ENCODE results near the gene HGS.
A peak's percentile ranks its signal among the peaks of the same experiment; 100 is the strongest.

Gene HGS

DNA sequence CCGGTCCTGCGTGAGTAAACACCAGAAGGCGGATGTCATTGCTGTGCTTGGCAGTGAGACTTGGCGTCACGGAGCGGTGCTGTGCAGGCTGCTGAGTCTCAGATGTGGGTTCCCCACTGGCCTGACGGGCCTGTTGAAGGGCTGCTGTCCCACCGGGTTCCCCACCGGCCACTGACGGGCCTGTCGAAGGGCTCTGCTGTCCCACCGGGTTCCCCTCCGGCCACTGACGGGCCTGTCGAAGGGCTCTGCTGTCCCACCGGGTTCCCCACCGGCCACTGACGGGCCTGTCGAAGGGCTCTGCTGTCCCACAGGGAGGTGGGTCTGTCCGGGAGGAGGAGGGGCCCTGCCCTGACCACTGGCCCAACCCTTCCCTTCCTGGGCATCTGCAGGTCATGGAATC, 2.8 kb downstream of the HGS start:
- no peak for DNase-seq (ENCODE audit: low spot score)

DNA sequence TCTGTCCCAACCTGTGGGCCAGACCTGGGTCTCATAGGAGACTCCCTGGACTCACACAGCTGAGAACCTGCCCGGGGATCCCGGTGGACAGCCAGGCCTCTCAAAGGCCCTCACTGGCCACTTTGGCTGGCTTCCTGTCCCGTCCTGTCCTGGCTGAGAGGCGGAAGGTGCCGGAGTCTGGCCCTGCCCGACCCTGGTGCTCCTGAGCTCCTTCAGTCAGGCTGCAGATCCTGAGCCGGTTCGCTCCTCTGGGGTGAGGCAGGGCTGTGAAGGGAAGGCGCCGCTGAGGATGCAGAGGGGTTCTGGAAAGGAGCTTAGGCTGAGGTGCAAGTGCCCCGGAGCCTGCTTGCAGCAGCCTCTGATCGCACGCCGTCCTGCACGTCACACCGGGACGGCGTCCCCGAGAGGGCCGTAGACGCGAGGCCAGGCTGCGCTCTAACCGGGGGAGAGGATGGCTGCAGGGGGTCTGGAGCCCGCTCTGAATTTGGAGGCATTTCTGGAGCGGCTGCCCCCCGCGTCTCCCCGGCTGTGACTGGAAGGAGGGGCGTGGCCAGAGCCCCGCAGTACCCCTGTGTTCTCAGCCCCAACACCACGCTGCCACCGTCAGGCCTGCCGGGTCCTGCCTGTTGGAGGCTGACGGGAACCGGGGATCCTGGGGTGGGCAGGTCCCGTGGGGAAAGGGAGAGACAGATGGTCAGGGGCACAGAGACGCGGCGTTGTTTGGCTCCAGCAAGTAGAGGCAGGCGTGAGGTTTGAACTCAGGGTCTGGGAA, 4.1 kb downstream of the HGS start:
- DNase-seq (ENCODE audit: low spot score): peak; percentile 58

DNA sequence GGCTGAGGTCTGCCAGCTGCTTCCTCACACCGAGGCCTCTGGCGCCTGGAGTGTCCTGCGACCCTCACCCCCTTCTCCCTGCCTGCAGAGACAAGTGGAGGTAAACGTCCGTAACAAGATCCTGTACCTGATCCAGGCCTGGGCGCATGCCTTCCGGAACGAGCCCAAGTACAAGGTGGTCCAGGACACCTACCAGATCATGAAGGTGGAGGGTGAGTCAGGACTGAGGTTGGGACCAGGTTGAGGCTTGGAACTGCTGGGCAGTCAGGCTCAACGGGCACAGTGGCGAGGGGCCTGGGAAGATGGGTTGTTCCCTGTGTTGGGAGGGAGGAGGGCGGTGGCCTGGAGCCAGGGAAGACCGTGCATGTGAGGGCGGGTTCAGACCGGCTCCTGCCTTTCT, 4.8 kb downstream of the HGS start:
- no peak for DNase-seq (ENCODE audit: low spot score)

DNA sequence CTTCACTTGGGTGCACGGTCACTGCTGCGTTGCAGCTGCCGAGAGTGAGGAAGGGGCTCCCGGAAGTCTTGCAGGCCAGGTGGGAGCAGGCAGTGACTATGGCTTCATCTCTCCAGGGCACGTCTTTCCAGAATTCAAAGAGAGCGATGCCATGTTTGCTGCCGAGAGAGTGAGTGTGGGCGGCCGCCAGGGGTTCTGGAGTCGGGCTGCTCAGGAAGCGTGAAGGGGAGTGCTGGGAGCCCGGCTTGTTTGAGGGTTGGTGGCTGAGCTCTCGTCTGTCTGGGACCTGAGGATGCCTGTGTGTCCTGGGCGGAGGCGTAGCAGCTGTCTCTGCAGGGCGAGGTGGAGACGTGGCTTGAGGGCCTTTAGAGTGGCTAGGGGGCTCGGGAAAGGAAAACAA, 6.3 kb downstream of the HGS start:
- DNase-seq (ENCODE audit: low spot score): no peak

DNA sequence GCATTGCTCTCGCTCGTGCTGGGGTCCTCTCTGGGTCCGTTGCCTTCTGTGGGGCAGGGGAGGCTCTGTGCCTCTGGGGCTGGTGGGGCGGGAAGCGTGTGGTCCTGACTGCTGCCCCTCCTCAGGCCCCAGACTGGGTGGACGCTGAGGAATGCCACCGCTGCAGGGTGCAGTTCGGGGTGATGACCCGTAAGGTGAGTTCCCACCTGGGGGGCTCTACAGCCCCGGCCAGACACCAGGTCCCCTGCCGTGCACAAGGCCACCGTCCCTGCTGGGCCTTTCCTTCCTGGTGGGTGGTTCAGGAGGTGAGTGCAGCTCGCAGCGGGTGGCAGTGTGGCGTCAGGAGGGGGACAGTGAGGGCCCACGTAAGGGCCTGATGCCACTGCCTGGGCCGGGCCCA, 6.7 kb downstream of the HGS start:
- no peak for DNase-seq (ENCODE audit: low spot score)

DNA sequence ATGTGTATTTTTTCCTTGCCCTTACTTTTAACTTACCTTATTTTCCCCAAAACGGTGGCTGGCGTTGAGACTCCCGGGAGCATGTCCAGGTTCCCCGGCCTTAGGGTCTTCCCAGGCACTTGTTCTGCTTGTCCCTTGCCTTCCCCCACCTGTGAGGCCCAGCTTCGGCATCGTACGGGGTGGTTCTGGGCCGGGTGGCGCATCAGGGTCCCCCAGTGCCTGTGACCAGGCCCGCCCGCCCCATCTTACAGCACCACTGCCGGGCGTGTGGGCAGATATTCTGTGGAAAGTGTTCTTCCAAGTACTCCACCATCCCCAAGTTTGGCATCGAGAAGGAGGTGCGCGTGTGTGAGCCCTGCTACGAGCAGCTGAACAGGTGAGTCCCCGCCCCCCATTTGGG, 7.4 kb downstream of the HGS start:
- DNase-seq (ENCODE audit: low spot score): no peak

DNA sequence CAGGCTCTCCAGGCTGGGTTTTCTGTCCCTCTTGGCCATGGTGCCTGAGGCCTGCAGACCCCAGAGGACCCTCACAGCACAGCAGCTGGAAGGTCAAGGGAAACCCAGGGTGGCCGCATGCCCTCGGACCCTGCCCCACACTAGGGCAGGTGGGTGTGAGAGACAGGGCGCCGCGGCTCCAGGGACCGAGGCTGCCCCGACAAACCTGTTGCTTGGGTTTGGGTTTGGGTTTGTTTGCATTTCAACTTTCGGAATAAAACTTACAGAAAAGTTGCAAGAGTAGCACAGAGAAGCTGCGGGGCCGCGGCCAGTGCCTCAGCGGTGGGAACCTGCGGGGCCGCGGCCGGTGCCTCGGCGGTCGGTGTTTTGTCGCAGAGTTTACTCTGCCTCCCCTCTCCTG, 7.8 kb downstream of the HGS start:
- DNase-seq (ENCODE audit: low spot score): no peak

DNA sequence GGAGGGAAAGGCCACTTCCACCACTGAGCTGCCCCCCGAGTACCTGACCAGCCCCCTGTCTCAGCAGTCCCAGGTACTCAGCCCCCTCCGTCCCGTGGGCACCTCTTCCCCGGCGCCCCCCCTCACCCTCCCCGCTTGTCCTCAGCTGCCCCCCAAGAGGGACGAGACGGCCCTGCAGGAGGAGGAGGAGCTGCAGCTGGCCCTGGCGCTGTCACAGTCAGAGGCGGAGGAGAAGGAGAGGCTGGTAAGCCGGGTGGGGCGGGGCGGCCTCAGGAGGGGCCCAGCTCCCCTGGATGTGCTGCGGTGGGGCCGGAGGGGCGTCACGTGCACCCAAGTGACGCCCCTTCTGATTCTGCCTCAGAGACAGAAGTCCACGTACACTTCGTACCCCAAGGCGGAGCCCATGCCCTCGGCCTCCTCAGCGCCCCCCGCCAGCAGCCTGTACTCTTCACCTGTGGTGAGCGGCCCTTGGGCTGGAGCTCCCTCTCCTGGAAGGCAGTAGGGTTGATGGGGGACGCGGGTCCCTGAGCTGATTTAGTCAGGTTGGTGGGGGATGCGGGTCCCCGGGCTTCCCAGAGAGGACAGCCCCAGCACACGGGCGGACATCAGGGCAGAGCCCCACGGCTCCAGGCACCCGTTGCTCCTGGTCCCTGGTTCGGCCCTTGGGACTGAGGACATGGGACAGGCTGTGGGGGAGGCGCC, 9.8 kb downstream of the HGS start:
- DNase-seq (ENCODE audit: low spot score): peak; percentile 75

DNA sequence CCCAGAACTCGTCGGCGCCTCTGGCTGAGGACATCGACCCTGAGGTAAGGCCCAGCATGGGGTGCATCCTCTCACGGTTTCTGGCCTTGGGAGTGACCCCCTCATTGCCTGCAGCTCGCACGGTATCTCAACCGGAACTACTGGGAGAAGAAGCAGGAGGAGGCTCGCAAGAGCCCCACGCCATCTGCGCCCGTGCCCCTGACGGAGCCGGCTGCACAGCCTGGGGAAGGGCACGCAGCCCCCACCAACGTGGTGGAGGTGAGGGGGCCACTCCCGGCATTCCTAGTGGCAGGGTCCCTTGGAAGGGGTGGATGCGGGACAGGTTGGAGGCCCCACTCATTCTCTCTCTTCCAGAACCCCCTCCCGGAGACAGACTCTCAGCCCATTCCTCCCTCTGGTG, 11.0 kb downstream of the HGS start:
- DNase-seq (ENCODE audit: low spot score): no peak

DNA sequence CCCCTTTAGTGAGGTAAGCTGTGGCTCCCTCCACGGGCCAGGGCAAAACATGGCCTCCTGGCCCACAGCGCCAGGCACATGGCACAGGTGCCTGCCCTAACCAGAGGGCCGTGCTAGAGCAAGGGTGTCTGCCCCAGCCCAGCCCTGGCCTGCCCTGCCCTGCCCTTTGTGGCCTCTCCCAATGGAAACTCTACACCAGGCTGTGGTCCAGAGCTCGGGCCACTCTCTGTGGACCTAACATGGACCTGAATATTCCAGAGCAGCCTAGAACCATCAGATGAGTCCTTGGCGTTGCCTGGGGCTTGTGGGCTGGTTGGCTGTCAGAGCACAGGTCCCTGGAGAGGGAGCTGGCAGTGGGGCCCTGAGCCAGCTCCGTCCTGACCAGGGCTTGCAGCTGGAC, 11.4 kb downstream of the HGS start:
- DNase-seq (ENCODE audit: low spot score): no peak

DNA sequence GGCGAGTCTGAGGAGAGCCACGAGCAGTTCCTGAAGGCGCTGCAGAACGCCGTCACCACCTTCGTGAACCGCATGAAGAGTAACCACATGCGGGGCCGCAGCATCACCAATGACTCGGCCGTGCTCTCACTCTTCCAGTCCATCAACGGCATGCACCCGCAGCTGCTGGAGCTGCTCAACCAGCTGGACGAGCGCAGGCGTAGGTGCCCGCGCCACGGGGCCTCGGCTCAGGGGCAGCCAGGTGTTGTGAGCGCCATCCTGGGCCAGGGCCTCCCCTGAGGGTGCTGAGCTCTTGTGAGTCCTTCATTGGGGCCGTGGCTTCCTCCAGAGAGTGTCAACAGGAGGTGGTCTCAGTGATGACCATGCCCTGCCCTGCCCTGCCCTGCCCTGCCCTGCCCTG, 12.0 kb downstream of the HGS start:
- no peak for DNase-seq (ENCODE audit: low spot score)

DNA sequence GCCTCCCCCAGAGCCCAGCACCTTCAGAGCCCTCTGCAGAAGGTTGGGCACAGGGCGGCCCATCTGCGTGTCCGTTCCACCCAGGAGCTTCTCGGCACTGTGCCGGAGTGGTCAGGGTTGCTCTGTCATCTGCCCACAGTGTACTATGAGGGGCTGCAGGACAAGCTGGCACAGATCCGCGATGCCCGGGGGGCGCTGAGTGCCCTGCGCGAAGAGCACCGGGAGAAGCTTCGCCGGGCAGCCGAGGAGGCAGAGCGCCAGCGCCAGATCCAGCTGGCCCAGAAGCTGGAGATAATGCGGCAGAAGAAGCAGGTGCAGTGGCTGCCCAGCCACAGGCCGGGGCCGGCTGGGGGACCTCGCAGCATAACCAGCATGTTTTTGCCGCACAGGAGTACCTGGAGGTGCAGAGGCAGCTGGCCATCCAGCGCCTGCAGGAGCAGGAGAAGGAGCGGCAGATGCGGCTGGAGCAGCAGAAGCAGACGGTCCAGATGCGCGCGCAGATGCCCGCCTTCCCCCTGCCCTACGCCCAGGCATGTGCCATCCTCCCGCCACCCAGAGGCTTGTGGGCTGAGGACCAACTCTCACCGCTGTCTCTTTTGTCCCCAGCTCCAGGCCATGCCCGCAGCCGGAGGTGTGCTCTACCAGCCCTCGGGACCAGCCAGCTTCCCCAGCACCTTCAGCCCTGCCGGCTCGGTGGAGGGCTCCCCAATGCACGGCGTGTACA, 12.6 kb downstream of the HGS start:
- no peak for DNase-seq (ENCODE audit: low spot score)

DNA sequence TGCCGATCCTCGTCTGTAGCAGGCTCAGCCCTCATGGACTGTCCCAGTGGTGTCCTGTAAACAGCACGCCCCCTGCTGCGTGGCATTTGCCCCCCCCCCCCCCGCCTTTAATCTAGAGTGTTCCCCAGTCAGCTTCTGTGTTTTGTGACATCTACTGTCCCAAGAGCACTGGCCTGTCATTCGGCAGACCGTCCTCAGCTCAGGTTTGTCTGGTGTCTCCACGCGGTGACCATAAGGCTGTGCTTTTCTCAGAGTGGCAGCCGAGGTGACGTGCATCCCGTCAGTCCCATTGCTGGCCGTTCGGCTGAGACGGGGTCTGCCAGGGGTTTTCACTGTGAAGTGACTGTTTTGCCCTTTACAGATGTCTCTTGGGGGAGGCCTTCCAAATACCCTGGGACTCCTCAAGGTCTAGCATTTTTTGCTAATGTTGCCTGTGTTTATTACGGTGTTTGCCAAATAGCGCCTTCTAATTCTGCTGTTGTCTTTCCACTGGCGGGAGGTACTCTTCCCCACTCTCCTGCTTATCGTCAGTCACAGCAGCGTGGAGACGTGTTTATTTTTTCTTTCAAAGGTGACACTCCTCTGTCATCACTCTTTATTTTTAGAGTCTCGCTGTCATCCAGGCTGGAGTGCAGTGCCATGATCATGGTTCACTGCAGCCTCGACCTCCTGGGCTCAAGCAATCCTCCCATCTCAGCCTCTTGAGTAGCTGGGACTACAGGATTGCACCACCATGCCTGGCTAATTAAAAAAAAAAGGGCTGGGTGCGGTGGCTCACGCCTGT, 13.6 kb downstream of the HGS start:
- no peak for DNase-seq (ENCODE audit: low spot score)

DNA sequence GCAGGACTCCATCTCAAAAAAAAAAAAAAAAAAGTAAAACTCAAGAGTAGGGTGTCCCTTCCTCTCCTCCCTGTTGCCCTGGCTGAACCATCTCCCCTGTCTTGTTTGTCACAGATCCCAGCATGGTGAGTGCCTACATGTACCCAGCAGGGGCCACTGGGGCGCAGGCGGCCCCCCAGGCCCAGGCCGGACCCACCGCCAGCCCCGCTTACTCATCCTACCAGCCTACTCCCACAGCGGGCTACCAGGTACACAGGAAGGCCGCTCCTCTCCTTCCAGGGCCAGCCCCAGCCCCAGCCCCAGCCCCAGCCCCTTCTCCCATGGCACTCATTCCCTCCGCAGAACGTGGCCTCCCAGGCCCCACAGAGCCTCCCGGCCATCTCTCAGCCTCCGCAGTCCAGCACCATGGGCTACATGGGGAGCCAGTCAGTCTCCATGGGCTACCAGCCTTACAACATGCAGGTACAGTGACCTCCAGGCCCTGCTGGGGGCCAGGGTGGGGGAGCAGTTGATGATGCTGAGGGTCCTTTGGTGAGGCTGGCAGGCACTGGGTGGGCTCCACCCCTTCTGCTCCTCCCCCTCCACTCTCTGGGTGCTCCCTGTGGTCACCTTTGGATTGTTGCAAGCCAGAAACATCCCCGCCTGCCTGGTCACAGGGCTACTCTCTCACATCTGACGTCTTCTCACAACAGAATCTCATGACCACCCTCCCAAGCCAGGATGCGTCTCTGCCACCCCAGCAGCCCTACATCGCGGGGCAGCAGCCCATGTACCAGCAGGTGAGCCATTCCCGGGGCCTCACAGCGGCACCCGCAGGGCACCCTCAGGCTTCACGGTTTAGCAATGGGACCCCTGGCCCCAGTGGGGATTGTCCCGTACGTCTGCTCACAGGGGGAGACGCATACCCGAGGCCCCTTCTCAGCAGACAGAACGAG, 16.8 kb downstream of the HGS start:
- no peak for DNase-seq (ENCODE audit: low spot score)

DNA sequence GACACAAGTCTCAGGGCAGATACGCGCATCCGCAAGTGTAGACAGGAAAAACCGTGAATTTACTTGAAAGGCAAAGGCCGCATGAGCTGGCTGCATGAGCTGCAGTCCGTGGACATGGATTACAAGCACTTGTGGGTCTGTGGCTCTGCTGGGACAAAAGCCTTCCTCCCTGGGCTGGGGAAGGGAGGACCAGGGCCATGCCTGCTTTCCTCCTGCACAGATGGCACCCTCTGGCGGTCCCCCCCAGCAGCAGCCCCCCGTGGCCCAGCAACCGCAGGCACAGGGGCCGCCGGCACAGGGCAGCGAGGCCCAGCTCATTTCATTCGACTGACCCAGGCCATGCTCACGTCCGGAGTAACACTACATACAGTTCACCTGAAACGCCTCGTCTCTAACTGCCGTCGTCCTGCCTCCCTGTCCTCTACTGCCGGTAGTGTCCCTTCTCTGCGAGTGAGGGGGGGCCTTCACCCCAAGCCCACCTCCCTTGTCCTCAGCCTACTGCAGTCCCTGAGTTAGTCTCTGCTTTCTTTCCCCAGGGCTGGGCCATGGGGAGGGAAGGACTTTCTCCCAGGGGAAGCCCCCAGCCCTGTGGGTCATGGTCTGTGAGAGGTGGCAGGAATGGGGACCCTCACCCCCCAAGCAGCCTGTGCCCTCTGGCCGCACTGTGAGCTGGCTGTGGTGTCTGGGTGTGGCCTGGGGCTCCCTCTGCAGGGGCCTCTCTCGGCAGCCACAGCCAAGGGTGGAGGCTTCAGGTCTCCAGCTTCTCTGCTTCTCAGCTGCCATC, 17.7 kb downstream of the HGS start:
- DNase-seq (ENCODE audit: low spot score): no peak

DNA sequence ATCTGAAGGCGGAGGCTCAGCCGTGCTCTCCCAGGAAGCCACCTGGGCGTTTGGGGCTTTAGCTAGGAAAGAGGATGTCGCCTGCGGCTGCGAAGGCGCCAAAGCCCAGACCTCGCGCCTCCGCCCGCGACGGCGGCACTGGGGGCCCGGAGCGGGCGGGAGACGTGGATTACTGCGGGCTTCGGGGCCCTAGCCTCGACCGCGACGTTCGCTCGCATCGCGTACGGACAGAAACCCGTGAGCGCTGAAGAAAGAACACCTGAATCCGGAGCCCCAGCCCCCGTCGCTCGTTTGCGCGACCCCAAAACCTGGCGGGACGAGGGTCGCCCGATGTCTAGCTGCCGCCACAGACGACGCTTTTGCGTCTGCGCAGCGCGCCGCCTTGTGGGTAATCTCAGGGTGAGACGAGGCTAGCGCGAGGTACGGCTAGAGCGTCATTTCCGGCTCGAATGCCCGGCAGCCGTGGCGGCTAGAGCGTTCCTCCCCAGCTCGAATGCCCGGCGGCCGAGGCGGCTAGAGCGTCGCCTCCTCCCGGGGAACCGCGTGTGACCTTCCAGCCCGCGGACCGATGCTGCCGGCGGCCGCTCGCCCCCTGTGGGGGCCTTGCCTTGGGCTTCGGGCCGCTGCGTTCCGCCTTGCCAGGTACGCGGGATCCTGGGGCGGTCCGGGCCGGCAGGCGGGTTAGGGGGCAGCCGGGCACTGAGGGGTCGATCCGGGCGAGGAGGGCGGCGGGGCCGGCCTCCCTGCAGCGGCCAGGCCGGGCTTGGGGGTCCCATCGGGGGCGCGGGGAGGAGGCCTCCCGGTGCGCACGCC, 19.3 kb downstream of the HGS start, which contains the start of gene MRPL12:
MRPL12 (plus strand) TSS at position 434 of the 813 bp plus-strand sequence; CDS start at position 569, 135 bp downstream.
- peak; percentile 99 for DNase-seq (ENCODE audit: low spot score)

DNA sequence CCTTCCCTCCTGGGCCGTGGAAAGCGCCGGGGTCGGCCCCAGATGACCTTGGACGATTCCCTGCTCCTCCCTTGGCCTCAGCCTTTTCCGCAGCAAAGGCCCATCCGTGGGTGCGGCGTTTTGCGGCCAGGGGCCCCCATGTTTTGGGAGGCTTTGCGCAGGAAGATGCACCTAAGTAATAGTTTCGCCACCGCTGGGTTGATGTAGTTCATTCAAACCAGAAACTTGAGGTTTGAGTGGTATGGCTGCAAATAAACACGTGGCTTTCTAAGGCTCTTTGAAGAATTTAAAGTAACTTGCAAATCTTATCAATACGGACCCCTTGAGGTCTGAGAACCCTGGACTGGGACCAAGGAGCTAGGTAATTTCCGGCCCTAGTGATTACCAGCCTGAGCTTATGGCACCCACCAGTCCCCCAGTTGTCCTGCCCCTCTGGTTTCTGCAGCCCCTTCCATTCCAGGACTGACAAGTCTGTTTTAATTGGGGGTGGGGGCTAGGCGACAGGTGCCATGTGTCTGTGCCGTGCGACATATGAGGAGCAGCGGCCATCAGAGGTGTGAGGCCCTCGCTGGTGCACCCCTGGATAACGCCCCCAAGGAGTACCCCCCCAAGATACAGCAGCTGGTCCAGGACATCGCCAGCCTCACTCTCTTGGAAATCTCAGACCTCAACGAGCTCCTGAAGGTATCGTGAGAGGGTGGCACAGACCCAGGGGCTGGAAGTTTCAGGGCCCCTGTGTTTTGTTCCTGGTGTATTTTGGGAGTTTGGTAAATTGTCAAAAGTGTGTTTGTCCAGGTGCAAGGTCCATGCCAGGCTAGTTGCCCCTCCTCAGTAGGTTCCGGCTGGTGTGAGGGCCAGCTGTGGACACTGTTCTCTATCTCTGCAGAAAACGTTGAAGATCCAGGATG, 20.2 kb downstream of the HGS start:
- DNase-seq (ENCODE audit: low spot score): no peak

DNA sequence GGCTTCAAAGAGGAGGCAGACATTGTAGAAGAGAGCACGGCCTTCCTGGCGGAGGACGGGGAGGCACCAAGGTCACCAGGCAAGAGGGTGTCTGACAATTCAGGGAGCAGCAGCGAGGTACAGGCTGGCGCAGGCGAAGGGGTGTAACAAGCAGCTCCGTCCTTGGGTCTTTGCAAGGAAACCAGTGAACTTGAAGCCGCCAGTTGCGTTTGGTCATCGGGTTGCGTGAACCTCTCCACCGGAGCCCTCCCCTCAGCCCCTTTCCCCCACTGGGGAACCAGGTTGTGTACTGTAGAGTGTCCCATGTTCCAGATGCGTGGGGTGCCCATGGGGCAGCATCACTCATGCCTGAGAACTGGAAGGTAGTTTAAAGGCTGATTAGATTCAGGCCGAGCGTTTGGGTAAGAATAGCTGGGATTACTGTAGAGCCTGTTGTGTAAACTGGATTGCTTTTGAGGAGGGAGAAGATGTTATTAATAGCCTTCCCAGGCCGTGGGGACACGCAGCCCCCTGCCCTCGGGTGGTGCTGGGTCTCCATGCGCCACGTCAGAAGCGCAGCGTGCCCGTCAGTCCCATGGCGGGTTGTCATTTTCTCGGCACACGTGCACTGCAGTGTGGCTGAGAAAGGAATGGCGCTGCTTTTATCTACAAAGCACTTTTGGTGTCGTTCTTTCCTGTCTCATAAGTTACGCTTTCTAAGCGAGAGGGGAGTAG, 21.9 kb downstream of the HGS start:
- no peak for DNase-seq (ENCODE audit: low spot score)
